OCI-LY1 (cell line): Measurements from ENCODE around the gene STEEP1.

Experiments
- H2AFZ ChIP-seq: fragments of 200-600 bp; sonication (generic), shearing (Covaris generic); 2 replicates; pipeline ENCODE4 v1.6.0; 2014; ENCODE audit warnings: antibody characterized with exemption, mild to moderate bottlenecking, low read length
- H3F3A ChIP-seq: fragments of 200-600 bp; sonication (generic), shearing (Covaris generic); 2 replicates; pipeline ENCODE4 v1.6.0; 2014; ENCODE audit warnings: mild to moderate bottlenecking, antibody characterized with exemption, low read length, moderate library complexity; ENCODE audit not compliant: insufficient read depth
- H3K27ac ChIP-seq: fragments of 200-600 bp; sonication (generic); 2 replicates; pipeline ENCODE4 v1.5.1; 2014; ENCODE audit warnings: low read length, mixed run types, mild to moderate bottlenecking, low read depth; ENCODE audit not compliant: poor library complexity, severe bottlenecking
- H3K27me3 ChIP-seq: fragments of 200-600 bp; sonication (generic); 2 replicates; pipeline ENCODE4 v1.6.0; 2014; ENCODE audit warnings: antibody characterized with exemption, mild to moderate bottlenecking, low read length, moderate library complexity; ENCODE audit not compliant: insufficient read depth
- H3K36me3 ChIP-seq: fragments of 200-600 bp; sonication (generic); 2 replicates; pipeline ENCODE4 v1.6.1; 2014; ENCODE audit warnings: mild to moderate bottlenecking, antibody characterized with exemption, low read length, moderate library complexity, mixed read lengths; ENCODE audit not compliant: insufficient read depth
- H3K4me1 ChIP-seq: fragments of 200-600 bp; sonication (generic); 2 replicates; pipeline ENCODE4 v1.5.1; 2014; ENCODE audit warnings: mild to moderate bottlenecking, low read length, moderate library complexity; ENCODE audit not compliant: insufficient read depth, severe bottlenecking
- H3K4me2 ChIP-seq: fragments of 200-600 bp; sonication (generic), shearing (Covaris generic); 2 replicates; pipeline ENCODE4 v1.6.1; 2014; ENCODE audit warnings: low read length
- H3K4me3 ChIP-seq: fragments of 200-600 bp; sonication (generic); 2 replicates; pipeline ENCODE4 v1.5.1; 2014; ENCODE audit warnings: low read length, low read depth, mild to moderate bottlenecking, mixed read lengths; ENCODE audit not compliant: poor library complexity, severe bottlenecking
- H3K79me2 ChIP-seq: fragments of 200-600 bp; shearing (Covaris generic); 2 replicates; pipeline ENCODE4 v1.6.1; 2016; ENCODE audit warnings: mixed run types, low read length, mixed read lengths; ENCODE audit not compliant: insufficient read depth
- H3K9ac ChIP-seq: fragments of 200-600 bp; sonication (generic), shearing (Covaris generic); 2 replicates; pipeline ENCODE4 v1.6.1; 2014; ENCODE audit warnings: mild to moderate bottlenecking, low read length, mixed read lengths
- H3K9me2 ChIP-seq: fragments of 200-600 bp; sonication (generic), shearing (Covaris generic); 2 replicates; pipeline ENCODE4 v1.6.1; 2014; ENCODE audit warnings: low read depth, mild to moderate bottlenecking, low read length, mixed read lengths
- H3K9me3 ChIP-seq: fragments of 200-600 bp; shearing (Covaris generic); 2 replicates; pipeline ENCODE4 v1.6.1; 2014; ENCODE audit warnings: low read length, mixed read lengths
- H4K20me1 ChIP-seq: fragments of 200-600 bp; sonication (generic), shearing (Covaris generic); 2 replicates; pipeline ENCODE4 v1.6.0; 2016; ENCODE audit warnings: mild to moderate bottlenecking, low read length; ENCODE audit not compliant: insufficient read depth
- EZH2 ChIP-seq: fragments of 200-600 bp; sonication (generic), shearing (Covaris generic); IDR thresholded peaks from 2 replicates; pipeline ENCODE4 v1.8.0; 2017; ENCODE audit warnings: borderline replicate concordance, mixed run types, mild to moderate bottlenecking, antibody characterized with exemption, low read length, moderate library complexity, mixed read lengths
- TF ChIP-seq, protein P1 (sequence below): fragments of 200-600 bp; sonication (generic), shearing (Covaris generic); IDR thresholded peaks from 2 replicates; pipeline ENCODE4 v1.5.1; 2017; ENCODE audit warnings: mild to moderate bottlenecking, antibody characterized with exemption, low read length, moderate library complexity, mixed read lengths

Gene STEEP1

GRCh38 chrX:119503484-119503861 is 61.7 kb downstream of the STEEP1 start:
- no peaks in the 10 kb centered on the region for H3K27me3 ChIP-seq
- H3F3A ChIP-seq, result no peaks in the 10 kb centered on the region
- no peak overlapping the region for H3K9ac ChIP-seq
- H3K4me1 ChIP-seq, result peaks cover 12% of the 10 kb centered on the region
- no peak overlapping the region for H2AFZ ChIP-seq
- no peaks in the 10 kb centered on the region for H3K79me2 ChIP-seq
- TF ChIP-seq, protein P1, sequence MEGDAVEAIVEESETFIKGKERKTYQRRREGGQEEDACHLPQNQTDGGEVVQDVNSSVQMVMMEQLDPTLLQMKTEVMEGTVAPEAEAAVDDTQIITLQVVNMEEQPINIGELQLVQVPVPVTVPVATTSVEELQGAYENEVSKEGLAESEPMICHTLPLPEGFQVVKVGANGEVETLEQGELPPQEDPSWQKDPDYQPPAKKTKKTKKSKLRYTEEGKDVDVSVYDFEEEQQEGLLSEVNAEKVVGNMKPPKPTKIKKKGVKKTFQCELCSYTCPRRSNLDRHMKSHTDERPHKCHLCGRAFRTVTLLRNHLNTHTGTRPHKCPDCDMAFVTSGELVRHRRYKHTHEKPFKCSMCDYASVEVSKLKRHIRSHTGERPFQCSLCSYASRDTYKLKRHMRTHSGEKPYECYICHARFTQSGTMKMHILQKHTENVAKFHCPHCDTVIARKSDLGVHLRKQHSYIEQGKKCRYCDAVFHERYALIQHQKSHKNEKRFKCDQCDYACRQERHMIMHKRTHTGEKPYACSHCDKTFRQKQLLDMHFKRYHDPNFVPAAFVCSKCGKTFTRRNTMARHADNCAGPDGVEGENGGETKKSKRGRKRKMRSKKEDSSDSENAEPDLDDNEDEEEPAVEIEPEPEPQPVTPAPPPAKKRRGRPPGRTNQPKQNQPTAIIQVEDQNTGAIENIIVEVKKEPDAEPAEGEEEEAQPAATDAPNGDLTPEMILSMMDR, result no peak
- TF ChIP-seq EZH2, result no peak
- H3K36me3 ChIP-seq, result no peaks in the 10 kb centered on the region
- H3K4me3 ChIP-seq, result no peak overlapping the region
- H3K4me2 ChIP-seq, result no peak overlapping the region
- no peaks in the 10 kb centered on the region for H3K9me2 ChIP-seq
- no peak overlapping the region for H3K27ac ChIP-seq
- no peaks in the 10 kb centered on the region for H4K20me1 ChIP-seq
- no peaks in the 10 kb centered on the region for H3K9me3 ChIP-seq

DNA sequence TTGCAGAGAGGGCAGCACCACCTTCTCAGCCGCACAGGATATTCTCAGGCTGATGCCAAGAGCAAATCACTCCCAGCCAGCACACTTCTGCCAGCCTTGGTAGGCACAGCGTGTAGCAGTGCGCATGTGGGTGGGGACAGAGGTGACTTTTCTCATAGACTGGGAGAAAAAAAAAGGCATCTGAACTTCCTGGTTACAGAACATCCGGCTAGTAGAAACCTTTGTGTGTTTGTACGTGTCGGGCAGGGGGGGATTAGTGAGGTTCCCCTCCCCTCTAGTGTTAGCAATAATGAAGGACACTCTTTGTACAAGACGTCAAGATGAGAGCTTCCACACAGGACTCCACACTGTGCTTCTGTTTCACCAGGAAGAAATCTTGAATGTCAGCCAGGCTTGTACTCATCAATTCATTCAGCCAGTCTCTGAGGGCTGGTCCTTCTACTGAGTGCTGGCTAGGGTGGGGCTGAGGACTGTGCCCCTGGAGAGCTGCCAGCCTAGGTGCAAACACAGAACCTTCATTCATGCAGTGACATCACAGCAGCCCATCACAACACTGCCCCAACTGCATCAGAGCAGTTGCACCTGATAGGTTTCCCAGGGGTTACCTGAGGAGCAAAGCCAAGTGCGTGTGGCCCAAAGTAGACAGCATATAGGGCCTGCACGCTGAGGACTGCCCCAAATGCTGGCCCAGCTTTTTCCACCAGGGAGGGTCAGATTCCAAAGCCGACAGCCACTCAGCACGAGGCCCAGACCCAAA is 62.3 kb downstream of the STEEP1 start:
- TF ChIP-seq, protein P1, result no peak
- TF ChIP-seq EZH2, result no peak
- Histone ChIP-seq H4K20me1 (no peaks in the 10 kb centered on the region), H3K79me2 (no peaks in the 10 kb centered on the region), H3K4me1 (peaks cover 12% of the 10 kb centered on the region), H3K27me3 (no peaks in the 10 kb centered on the region), H3K9me3 (no peaks in the 10 kb centered on the region), H3K27ac (no peak overlapping the region), H3K4me2 (no peak overlapping the region), H3K9me2 (no peaks in the 10 kb centered on the region), H3K36me3 (no peaks in the 10 kb centered on the region), H3K4me3 (no peak overlapping the region), H3F3A (no peaks in the 10 kb centered on the region), H2AFZ (no peak overlapping the region), H3K9ac (no peak overlapping the region)

- H3K9ac ChIP-seq, result no peak overlapping the region
- H3K27ac ChIP-seq, result no peak overlapping the region
- no peaks in the 10 kb centered on the region for H4K20me1 ChIP-seq
- H3K36me3 ChIP-seq, result no peaks in the 10 kb centered on the region
- TF ChIP-seq, protein P1, result no peak
- no peak for TF ChIP-seq EZH2
- no peaks in the 10 kb centered on the region for H3K27me3 ChIP-seq
- no peaks in the 10 kb centered on the region for H3K9me3 ChIP-seq
- H3K4me2 ChIP-seq, result no peak overlapping the region
- H3K9me2 ChIP-seq, result no peaks in the 10 kb centered on the region
- H3K79me2 ChIP-seq, result no peaks in the 10 kb centered on the region
- H3F3A ChIP-seq, result no peaks in the 10 kb centered on the region
- H3K4me1 ChIP-seq, result peaks cover 21% of the 10 kb centered on the region
- no peak overlapping the region for H2AFZ ChIP-seq
- no peak overlapping the region for H3K4me3 ChIP-seq
These were observed 63.6 kb downstream of the STEEP1 start for GRCh38 chrX:119501511-119502148.
